Mammary epithelial cell (primary cell): ENCODE measurements around the gene APLF.

ENCODE experiments used
- EZH2 ChIP-seq: IDR thresholded peaks from 2 replicates; pipeline ENCODE4 v1.6.1; 2012; ENCODE audit warnings: low read length, inconsistent platforms, borderline replicate concordance
- TF ChIP-seq, protein P1 (sequence below), 2 donors: IDR thresholded peaks in 1 of 2; conservative IDR thresholded peaks in 1 of 2; 2 replicates each; pipeline ENCODE4 v1.5.1; 2011 to 2012; ENCODE audit warnings: inconsistent platforms in 2 of 2, low read length in 2 of 2, mild to moderate bottlenecking in 2 of 2, control low read depth in 1 of 2, low read depth in 1 of 2; ENCODE audit not compliant: insufficient read depth in 1 of 2; ENCODE audit errors: extremely low read depth in 1 of 2

DNA sequence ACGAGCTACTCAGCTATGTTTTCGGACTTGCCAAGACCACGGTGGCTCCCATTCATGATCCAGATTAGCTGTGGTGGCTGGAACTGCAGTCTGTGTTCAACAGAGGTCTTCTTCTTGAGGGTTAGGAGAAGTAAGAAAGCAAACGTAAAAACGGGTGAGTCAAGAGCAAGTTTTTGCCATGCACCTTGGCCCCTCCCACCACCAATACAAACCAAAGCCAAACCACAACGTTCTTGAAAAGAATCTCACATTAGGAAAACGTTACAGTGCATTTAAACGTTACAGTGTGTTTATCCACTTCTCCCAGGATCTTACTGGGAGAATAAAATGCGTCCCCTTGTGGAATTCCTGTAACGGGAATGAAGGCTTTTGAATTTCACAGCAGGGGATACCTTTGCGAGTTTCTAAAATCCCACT lies 1.0 kb upstream of the APLF start:
- TF ChIP-seq, protein P1, sequence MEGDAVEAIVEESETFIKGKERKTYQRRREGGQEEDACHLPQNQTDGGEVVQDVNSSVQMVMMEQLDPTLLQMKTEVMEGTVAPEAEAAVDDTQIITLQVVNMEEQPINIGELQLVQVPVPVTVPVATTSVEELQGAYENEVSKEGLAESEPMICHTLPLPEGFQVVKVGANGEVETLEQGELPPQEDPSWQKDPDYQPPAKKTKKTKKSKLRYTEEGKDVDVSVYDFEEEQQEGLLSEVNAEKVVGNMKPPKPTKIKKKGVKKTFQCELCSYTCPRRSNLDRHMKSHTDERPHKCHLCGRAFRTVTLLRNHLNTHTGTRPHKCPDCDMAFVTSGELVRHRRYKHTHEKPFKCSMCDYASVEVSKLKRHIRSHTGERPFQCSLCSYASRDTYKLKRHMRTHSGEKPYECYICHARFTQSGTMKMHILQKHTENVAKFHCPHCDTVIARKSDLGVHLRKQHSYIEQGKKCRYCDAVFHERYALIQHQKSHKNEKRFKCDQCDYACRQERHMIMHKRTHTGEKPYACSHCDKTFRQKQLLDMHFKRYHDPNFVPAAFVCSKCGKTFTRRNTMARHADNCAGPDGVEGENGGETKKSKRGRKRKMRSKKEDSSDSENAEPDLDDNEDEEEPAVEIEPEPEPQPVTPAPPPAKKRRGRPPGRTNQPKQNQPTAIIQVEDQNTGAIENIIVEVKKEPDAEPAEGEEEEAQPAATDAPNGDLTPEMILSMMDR (conservative IDR thresholded peaks at IDR 0.05 in 1 of 2, IDR thresholded peaks at IDR 0.05 in 1 of 2; ENCODE audit: extremely low read depth in 1 of 2, insufficient read depth in 1 of 2, low read depth in 1 of 2, low read length in 2 of 2), result peak; percentile 21 to 23
- TF ChIP-seq EZH2, result no peak
